ENCODE measurements around the gene IRF2BPL. TPM values are rescaled to one million over a fixed set of nuclear protein-coding genes. Genes with fewer than 3 reads are reported as not detected.
A peak's percentile ranks its signal among the peaks of the same experiment; 100 is the strongest.

Gene IRF2BPL
- total RNA-seq, 1 experiment from 2014 or later: 83.3 TPM

GRCh38 chr14:76990084-76990483 is 38.4 kb downstream of the IRF2BPL start:
- in situ Hi-C loops (cut with HindIII; ENCODE audit: low pct_unique_long_range_greater_than_20kb, low sequenced_read_pairs): no loop called here
- POLR2A ChIA-PET: no interaction called here
- ATAC-seq (no peak), DNase-seq (ENCODE audit: low read depth, low spot score) (no peak)
- CTCF ChIA-PET: no interaction called here
- Histone ChIP-seq H3K36me3 (ENCODE audit: control insufficient read depth, insufficient read depth, low read length) (no peaks in the 10 kb centered on the region), H3K4me3 (ENCODE audit: low read depth in 2 of 2, low read length in 2 of 2) (no peak overlapping the region), H3K27ac (ENCODE audit: low read length) (peak overlapping the region; percentile 34; the same call in 1 of the 2 replicates), H3K27me3 (ENCODE audit: control insufficient read depth, insufficient read depth, low read length) (no peaks in the 10 kb centered on the region), H3K4me1 (ENCODE audit: control insufficient read depth, insufficient read depth, low read length) (peaks cover 5% of the 10 kb centered on the region), H3K9me3 (ENCODE audit: control insufficient read depth, insufficient read depth, low read depth, low read length) (no peaks in the 10 kb centered on the region)
- intact Hi-C loops (cut with micrococcal nuclease; ENCODE audit: unreplicated experiment): no loop called here
- no TSS peak for BruUV-seq (replicated peaks)
- TF ChIP-seq TCF7L2 (IDR thresholded peaks at IDR 0.05; ENCODE audit: low read depth, low read length) (no peak), CTCF (IDR thresholded peaks at IDR 0.05) (no peak), SIN3A (IDR thresholded peaks at IDR 0.05; ENCODE audit: borderline replicate concordance, insufficient read depth, low read depth, low read length) (no peak), POLR2AphosphoS5 (IDR thresholded peaks at IDR 0.05; ENCODE audit: low read depth, low read length) (no peak)
- TF ChIP-seq, protein P1, sequence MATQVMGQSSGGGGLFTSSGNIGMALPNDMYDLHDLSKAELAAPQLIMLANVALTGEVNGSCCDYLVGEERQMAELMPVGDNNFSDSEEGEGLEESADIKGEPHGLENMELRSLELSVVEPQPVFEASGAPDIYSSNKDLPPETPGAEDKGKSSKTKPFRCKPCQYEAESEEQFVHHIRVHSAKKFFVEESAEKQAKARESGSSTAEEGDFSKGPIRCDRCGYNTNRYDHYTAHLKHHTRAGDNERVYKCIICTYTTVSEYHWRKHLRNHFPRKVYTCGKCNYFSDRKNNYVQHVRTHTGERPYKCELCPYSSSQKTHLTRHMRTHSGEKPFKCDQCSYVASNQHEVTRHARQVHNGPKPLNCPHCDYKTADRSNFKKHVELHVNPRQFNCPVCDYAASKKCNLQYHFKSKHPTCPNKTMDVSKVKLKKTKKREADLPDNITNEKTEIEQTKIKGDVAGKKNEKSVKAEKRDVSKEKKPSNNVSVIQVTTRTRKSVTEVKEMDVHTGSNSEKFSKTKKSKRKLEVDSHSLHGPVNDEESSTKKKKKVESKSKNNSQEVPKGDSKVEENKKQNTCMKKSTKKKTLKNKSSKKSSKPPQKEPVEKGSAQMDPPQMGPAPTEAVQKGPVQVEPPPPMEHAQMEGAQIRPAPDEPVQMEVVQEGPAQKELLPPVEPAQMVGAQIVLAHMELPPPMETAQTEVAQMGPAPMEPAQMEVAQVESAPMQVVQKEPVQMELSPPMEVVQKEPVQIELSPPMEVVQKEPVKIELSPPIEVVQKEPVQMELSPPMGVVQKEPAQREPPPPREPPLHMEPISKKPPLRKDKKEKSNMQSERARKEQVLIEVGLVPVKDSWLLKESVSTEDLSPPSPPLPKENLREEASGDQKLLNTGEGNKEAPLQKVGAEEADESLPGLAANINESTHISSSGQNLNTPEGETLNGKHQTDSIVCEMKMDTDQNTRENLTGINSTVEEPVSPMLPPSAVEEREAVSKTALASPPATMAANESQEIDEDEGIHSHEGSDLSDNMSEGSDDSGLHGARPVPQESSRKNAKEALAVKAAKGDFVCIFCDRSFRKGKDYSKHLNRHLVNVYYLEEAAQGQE (IDR thresholded peaks at IDR 0.05; ENCODE audit: insufficient read depth in 1 of 2, low read depth in 2 of 2, low read length in 1 of 2): no peak

- Histone ChIP-seq H3K27ac (ENCODE audit: low read length) (peak overlapping the region; percentile 44; the same call in 1 of the 2 replicates), H3K27me3 (ENCODE audit: control insufficient read depth, insufficient read depth, low read length) (no peaks in the 10 kb centered on the region), H3K36me3 (ENCODE audit: control insufficient read depth, insufficient read depth, low read length) (no peaks in the 10 kb centered on the region), H3K4me3 (ENCODE audit: low read depth in 2 of 2, low read length in 2 of 2) (no peak overlapping the region), H3K4me1 (ENCODE audit: control insufficient read depth, insufficient read depth, low read length) (peaks cover 10% of the 10 kb centered on the region), H3K9me3 (ENCODE audit: control insufficient read depth, insufficient read depth, low read depth, low read length) (no peaks in the 10 kb centered on the region)
- ATAC-seq (no peak), DNase-seq (ENCODE audit: low read depth, low spot score) (no peak)
- CTCF ChIA-PET: no interaction called here
- TF ChIP-seq POLR2AphosphoS5 (IDR thresholded peaks at IDR 0.05; ENCODE audit: low read depth, low read length) (no peak), TCF7L2 (IDR thresholded peaks at IDR 0.05; ENCODE audit: low read depth, low read length) (no peak), SIN3A (IDR thresholded peaks at IDR 0.05; ENCODE audit: borderline replicate concordance, insufficient read depth, low read depth, low read length) (no peak)
- in situ Hi-C loops (cut with HindIII; ENCODE audit: low pct_unique_long_range_greater_than_20kb, low sequenced_read_pairs) (no loop called here), intact Hi-C loops (cut with micrococcal nuclease; ENCODE audit: unreplicated experiment) (no loop called here)
- POLR2A ChIA-PET: interaction anchor here (0.5 kb wide), 1 partner anchor 34 kb away, joined by 3 read pairs; no protein-coding TSS in a partner anchor
- BruUV-seq (replicated peaks): no TSS peak
Measured at GRCh38 chr14:76987956-76988520, 40.5 kb downstream of the IRF2BPL start.

DNA sequence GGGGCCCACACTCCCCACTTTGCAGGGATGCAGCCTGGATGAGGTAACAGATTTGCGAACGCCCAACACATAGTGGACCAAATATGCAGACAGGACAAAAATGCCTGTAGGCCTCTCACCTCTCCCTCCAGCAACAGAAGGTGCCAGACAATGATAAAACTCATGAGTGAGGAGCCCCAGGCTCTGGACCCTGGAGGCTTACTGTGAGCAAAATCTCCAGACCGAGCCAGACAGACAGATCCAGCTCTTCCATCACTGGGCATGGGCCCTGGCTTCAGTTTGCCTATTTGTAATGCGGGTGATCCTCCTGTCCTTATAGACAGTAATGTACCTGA is 42.3 kb downstream of the IRF2BPL start:
- H3K9me3 ChIP-seq (ENCODE audit: control insufficient read depth, insufficient read depth, low read depth, low read length): no peaks in the 10 kb centered on the region
- BruUV-seq (replicated peaks): no TSS peak
- TF ChIP-seq SIN3A (IDR thresholded peaks at IDR 0.05; ENCODE audit: borderline replicate concordance, insufficient read depth, low read depth, low read length): no peak
- TF ChIP-seq, protein P1 (IDR thresholded peaks at IDR 0.05; ENCODE audit: insufficient read depth in 1 of 2, low read depth in 2 of 2, low read length in 1 of 2): no peak
- no peak for TF ChIP-seq POLR2AphosphoS5 (IDR thresholded peaks at IDR 0.05; ENCODE audit: low read depth, low read length)
- no peak for TF ChIP-seq CTCF (IDR thresholded peaks at IDR 0.05)
- no peak for TF ChIP-seq TCF7L2 (IDR thresholded peaks at IDR 0.05; ENCODE audit: low read depth, low read length)
- H3K27me3 ChIP-seq (ENCODE audit: control insufficient read depth, insufficient read depth, low read length): no peaks in the 10 kb centered on the region
- intact Hi-C loops (cut with micrococcal nuclease; ENCODE audit: unreplicated experiment): no loop called here
- ChIA-PET CTCF (no interaction called here), POLR2A (no interaction called here)
- ATAC-seq: peak; percentile 38; the same call in 1 of the 2 replicates
- H3K4me1 ChIP-seq (ENCODE audit: control insufficient read depth, insufficient read depth, low read length): peaks cover 10% of the 10 kb centered on the region
- no peak overlapping the region for H3K4me3 ChIP-seq (ENCODE audit: low read depth in 2 of 2, low read length in 2 of 2)
- H3K36me3 ChIP-seq (ENCODE audit: control insufficient read depth, insufficient read depth, low read length): no peaks in the 10 kb centered on the region
- no peak for DNase-seq (ENCODE audit: low read depth, low spot score)
- in situ Hi-C loops (cut with HindIII; ENCODE audit: low pct_unique_long_range_greater_than_20kb, low sequenced_read_pairs): no loop called here
- H3K27ac ChIP-seq (ENCODE audit: low read length): no peak overlapping the region

Measured in Panc1 (cell line).